SK-MEL-5 (cell line): Measurements from ENCODE around the gene NTRK2. TPM values are rescaled to one million over a fixed set of nuclear protein-coding genes. Genes with fewer than 3 reads are reported as not detected.

Experiments
- DNase-seq: peaks from one replicate; pipeline ENCODE4 v3.0.0-alpha.2; 2016; ENCODE audit warnings: low read depth, low spot score
- in situ Hi-C: cut with HindIII; loops from 2 replicates; pipeline ENCODE4 v1.10.0; 2016; ENCODE audit warnings: low sequenced_read_pairs, high pct_unique_total_duplicates, low pct_unique_long_range_greater_than_20kb
- total RNA-seq: library from RNA; depleted of rRNA; stranded (reverse); fragments of >200 nt; shearing (Covaris generic); gene quantifications from 2 replicates; pipeline ENCODE4 v1.2.3, GENCODE V29; 2014

NTRK2 gene
- total RNA-seq, 1 experiment from 2014 or later, result 1.0 TPM

GRCh38 chr9:84819491-84819991, 150.0 kb downstream of the NTRK2 start:
- no peak for DNase-seq
- in situ Hi-C loops, result no loop called here

DNA sequence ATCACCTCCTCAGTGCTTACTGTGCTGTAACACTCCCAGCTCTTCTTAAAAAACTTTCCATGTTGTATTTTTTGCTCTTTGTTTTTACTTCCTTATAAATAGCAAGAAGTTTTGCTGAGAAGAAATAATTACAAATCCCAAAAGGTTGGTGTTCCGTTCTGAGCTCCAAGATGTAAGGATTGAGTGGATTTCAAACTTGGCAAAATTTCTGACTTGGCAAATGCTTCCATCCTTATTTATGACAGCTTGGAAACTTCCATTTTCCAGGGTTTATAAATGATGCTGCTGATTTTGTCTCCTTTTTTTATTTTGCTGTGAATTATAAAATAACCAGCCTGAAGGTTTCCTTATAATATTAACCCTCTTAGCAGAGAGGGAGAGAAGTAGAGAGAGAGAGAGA, 151.9 kb downstream of the NTRK2 start:
- in situ Hi-C loops, result no loop called here
- DNase-seq, result no peak

GRCh38 chr9:84822589-84823233, 153.2 kb downstream of the NTRK2 start:
- DNase-seq, result no peak
- in situ Hi-C loops, result no loop called here

DNA sequence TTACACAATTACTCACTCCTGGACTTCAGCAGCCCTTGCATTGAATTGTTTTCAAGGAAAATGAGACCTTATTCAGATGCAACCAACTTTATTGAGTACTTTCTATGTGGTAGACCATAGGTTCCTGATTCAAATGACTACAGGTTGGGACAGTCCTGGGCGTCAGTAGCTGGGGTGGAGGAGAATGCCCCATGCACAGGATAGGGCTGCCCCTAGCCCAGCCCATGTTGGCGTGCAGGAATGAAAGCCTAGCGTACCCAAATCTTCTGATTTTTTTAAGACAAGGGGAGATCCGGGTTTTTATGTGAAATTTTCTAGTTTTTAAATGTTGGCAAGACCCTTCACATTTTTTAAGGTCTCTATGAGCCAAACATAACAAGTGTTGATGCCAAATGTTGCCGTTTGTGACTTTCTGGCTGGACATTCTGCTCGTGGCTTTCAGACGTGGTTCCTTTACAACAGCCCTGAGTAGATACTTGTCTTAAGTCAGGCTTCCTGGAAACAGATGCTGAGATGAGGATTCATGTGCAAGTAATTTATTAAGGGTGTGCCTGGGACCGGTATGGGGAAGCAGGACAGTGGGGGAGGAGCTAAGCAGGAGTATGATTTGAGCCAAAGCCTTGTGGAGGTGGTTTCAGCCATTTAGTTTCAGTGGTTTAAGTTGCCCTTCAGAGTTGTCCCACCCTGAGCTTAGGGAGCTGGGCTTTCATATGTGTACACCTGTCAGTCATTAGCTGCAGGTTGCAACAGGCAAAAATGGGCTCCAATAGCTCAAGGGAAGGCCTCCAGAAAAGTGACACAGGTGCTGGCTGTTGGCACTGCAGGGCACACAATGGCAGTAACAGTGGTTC, 154.1 kb downstream of the NTRK2 start:
- no peak for DNase-seq
- in situ Hi-C loops, result no loop called here

DNA sequence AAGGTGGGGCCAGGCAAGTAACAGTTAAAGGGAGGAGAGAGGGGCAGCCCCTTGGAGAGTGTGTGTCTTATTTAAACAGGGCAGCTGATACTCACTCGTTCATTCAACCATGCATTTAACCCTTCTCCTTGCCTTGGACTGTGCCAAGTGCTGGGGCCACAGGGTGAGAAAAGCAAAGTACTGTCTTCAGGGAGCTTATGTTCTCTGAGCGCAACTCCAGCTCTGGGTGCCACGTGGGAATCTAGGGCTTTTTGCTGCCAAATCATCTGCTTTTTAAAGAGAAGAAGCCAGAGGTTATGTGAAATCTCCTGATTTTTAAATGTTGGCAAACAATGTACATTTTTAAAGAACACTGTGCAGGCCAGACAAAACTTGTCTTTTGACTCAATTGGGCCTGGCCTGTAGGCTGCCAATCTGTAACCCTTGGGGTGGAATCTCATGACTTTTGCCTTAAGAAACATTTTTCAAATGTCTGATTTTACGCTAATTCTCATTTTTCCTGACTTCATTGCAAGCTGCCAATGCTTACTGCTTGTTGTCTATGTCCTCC, 157.8 kb downstream of the NTRK2 start:
- no peak for DNase-seq
- in situ Hi-C loops, result no loop called here

DNA sequence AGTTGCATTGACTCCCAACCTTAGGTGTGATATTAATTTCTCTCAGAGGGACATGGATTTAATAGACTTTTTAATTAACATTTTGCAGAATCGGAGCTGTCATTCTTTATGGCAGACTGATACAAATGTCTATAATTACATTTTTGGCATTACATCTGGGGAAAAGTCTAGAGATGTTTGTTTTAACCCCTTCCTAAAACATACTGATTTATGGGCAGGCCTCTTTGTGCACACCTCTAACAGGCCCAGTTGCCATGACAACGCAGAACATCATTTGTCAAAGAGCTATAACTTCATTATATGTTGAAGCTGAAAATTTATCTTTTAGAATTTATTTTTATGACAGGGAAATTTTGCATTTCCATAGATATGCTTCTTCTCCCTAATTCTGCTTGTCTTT, 158.5 kb downstream of the NTRK2 start:
- no peak for DNase-seq
- in situ Hi-C loops, result no loop called here

GRCh38 chr9:84829471-84829870, 159.9 kb downstream of the NTRK2 start:
- in situ Hi-C loops, result no loop called here
- no peak for DNase-seq

DNA sequence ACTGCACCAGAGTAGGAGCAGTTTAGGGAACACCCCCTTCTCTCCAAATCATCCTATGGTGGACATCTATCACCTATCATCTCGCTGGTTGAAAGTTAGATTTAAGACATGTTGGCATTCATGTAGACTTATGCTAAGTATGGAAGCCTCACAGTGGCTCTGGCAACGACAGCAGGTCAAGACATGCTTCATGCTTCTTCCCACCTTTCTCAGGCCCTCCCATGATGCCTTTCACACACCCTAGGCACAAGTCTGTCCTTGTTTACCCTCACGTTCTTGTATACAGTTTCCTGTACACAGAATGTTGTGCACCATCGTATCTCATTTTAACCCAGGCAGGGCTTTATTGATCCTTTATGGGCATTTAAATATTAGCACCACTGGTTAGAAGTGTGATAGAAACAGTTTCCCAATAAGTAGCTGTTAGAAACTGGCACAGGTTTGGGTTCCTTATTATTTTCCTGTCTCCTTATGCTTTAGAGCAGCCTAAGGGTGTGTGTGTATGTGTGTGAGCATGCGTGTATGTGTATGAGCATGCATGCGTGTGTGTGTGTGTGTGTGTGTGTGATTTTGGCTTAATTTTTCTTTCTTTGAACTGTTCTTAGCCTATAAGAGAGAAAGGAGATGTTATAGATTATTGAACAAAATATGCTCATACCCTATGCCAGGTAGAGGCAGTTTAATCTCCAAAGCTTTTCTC, 160.6 kb downstream of the NTRK2 start:
- no peak for DNase-seq
- in situ Hi-C loops, result no loop called here

DNA sequence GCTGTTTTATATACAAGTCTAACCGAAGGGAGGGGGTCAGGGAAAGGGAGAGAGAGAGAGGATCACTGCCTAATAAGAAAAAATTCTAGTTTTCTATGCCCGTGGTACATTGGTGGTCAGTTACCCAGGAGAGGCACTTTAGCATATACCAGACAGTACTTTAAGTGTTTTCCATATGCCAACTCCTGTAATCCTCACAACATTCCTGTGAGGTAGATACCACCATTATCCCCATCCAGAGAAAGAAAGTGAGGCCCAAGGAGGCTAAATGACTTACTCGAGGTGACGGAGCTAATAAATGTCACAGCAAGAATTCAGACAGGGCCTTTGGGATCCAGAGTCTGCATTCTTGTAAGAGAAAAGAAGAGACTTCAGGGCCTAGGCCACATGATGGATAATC, 161.8 kb downstream of the NTRK2 start:
- in situ Hi-C loops, result no loop called here
- no peak for DNase-seq

GRCh38 chr9:84832453-84832852, 162.9 kb downstream of the NTRK2 start:
- in situ Hi-C loops, result no loop called here

DNA sequence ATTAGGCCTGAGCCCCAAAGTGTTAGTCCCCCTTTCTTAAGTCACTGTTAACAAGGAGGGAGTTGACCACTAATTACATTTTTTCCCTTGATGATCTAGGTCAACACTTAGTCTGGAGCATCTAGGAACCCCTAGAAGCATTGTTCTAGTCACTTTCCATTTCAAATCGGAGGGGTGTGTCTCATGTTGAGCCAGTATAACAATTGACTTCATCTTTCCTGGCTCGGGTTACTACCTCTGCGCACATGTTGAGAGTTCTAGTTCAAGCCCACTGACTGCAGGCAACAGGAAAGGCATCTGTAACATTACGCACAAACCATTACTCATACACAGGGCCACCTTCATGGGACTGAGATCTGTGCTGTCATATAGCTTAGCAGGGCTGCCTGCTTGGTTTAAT, 164.9 kb downstream of the NTRK2 start:
- in situ Hi-C loops, result no loop called here
- no peak for DNase-seq

More at GRCh38 chr9:84832453-84832852, 162.9 kb downstream of the NTRK2 start:
- DNase-seq, result no peak

DNA sequence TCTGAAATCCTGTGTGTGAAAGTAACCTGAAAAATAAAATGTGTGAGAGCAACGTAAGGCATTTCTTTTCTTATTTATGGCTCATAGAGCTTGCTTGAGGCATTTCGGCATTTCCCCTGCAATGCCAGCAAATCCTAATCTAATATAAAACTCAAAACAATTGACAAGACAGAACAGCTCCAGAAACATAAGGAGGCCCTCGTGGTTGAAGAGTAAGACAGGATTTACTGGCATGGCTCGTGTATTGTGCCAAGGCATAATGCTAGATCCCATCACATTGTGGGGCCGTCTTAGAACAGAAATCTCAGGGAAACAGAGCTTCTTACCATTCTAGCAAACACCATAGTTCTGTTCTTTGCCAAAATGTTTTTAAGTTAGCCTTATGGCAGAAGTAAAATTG, 166.2 kb downstream of the NTRK2 start:
- in situ Hi-C loops, result no loop called here

GRCh38 chr9:84838879-84839278, 169.3 kb downstream of the NTRK2 start:
- DNase-seq, result no peak
- in situ Hi-C loops, result no loop called here

More for the DNA sequence above, 166.2 kb downstream of the NTRK2 start:
- no peak for DNase-seq

DNA sequence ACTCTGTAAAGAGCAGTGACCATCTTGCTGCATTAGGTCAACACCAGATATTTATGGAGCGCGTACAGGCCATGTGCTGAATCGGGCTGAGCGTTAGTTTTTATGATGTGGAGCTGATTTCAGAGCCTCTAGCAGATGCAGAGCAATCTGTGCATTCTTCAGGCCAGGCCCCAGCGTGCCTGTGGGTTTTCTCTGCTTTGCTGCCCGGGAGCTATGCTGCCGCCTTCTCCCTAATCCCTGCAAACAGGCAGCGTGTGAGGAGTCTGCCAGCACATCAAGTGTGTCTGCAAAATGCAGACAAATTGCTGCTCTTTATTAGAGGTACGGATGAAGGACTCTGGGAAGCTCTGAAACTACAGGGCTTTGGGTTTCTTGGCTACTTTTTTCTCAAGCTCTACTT, 170.0 kb downstream of the NTRK2 start:
- no peak for DNase-seq
- in situ Hi-C loops, result no loop called here

- in situ Hi-C loops, result no loop called here
- no peak for DNase-seq
Observed at GRCh38 chr9:84841931-84842330, 172.4 kb downstream of the NTRK2 start.

- no peak for DNase-seq
- in situ Hi-C loops, result no loop called here
Observed at GRCh38 chr9:84843175-84843824, 173.8 kb downstream of the NTRK2 start.

DNA sequence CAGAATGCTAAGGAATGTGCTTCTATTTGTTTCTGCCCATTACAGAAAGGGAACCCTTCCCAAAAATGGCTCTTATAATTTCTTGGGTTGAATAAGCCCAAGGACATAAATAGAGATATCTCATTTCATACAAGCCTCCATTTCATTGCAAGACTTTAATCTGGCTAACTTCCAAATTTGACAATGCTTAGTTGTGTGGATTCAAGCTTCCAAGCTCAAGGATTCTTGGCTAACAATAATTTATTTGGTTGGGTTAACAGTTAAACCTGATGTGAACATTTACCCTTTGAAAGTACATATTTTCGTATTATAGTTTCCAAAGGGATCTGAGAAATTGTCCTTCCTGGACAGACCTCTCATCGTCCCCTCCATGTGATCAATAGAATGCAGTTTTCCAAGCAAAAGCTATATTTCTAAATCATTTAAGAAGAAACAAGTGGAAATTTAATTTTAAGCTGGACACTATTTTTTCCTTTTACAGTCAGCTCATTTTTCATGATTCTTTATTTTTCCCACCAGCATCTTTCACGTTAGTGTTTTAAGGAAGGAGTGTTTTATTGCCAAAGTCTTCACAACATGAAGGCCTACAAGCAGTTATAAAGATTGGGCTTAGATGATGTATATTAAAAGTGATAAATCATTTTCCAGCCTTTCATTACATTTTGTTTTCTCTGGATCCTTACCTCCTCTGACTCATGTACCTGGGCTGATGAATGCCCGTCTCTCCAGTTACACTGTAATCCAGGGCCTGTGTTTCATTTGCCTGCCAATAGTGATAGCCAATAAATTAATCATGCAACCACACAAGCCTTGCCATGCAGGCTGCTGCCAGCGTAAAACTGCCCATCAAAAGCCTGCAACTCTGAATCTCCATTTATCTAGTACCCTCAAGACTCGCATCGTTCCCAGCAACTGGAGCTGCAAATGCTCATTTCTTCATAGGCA, 176.7 kb downstream of the NTRK2 start:
- in situ Hi-C loops, result no loop called here
- DNase-seq, result no peak
